Upper lobe of right lung (tissue), 1 donor: ENCODE data around the gene EMD. TPM values are rescaled to one million over a fixed set of nuclear protein-coding genes. Genes with fewer than 3 reads are reported as not detected.

Experiments
- ATAC-seq: fragments of 200-7000 bp; cut with Tn5 transposase; one replicate; pipeline ENCODE4 v1.9.1; 2020; ENCODE audit warnings: mild to moderate bottlenecking, moderate library complexity
- DNase-seq: peaks from one replicate; pipeline ENCODE4 v3.0.0-alpha.2; 2020
- H3K27ac ChIP-seq: fragments of 200-600 bp; one replicate; pipeline ENCODE4 v1.8.0; 2022
- H3K27me3 ChIP-seq: fragments of 200-600 bp; one replicate; pipeline ENCODE4 v1.8.0; 2022; ENCODE audit warnings: mild to moderate bottlenecking
- H3K36me3 ChIP-seq: fragments of 200-600 bp; one replicate; pipeline ENCODE4 v1.8.0; 2022
- H3K4me1 ChIP-seq: fragments of 200-600 bp; one replicate; pipeline ENCODE4 v1.8.0; 2022
- H3K4me3 ChIP-seq: fragments of 200-600 bp; one replicate; pipeline ENCODE4 v1.8.0; 2022; ENCODE audit warnings: mild to moderate bottlenecking
- H3K9me3 ChIP-seq: fragments of 200-600 bp; one replicate; pipeline ENCODE4 v1.8.0; 2022
- intact Hi-C: fragments of 100-400 bp; cut with DNase I; formaldehyde crosslinking; loops from one replicate; pipeline ENCODE4 v1.11.0; 2022
- total RNA-seq: library from RNA; stranded (reverse); fragmentation: NEBNext Ultra II Directional; extraction: Animal tissue kit (Norgen Biotek cat#: 25700); gene quantifications from one replicate; pipeline ENCODE4 v1.2.1, GENCODE V29; 2021
- TF ChIP-seq, protein P1 (sequence below): fragments of 200-600 bp; IDR thresholded peaks from one replicate; pipeline ENCODE4 v1.8.0; 2022; ENCODE audit warnings: antibody characterized with exemption
- donor health status: DM: no; HTN: yes; CAD: no; lungs with severe emphysema.

EMD gene
- total RNA-seq, 1 donor from 2014 or later = 58.4 TPM

DNA sequence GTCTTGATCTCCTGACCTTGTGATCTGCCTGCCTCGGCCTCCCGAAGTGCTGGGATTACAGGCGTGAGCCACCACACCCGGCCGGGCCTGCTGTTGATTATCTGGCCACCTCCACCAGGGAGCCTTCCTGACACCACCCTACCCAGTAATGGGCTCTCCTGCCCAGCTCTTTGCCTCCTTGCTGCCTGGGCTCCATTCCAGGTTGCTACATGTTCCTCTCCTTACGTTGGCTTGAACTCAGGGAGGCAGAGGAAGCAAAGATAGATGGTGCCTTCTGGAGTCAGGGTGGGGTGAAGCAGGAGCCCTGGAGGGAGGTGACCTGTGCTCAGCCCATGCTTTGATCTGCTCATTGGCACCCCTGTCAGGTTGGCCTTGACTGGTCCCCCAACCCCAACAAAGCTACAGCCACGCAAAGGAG lies 31.0 kb upstream of the EMD start:
- peaks cover 40% of the 10 kb centered on the region for H3K36me3 ChIP-seq
- no peaks in the 10 kb centered on the region for H3K9me3 ChIP-seq
- no peak overlapping the region for H3K27ac ChIP-seq
- ATAC-seq (no peak), DNase-seq (no peak)
- H3K27me3 ChIP-seq = no peaks in the 10 kb centered on the region
- H3K4me1 ChIP-seq = no peaks in the 10 kb centered on the region
- TF ChIP-seq, protein P1, sequence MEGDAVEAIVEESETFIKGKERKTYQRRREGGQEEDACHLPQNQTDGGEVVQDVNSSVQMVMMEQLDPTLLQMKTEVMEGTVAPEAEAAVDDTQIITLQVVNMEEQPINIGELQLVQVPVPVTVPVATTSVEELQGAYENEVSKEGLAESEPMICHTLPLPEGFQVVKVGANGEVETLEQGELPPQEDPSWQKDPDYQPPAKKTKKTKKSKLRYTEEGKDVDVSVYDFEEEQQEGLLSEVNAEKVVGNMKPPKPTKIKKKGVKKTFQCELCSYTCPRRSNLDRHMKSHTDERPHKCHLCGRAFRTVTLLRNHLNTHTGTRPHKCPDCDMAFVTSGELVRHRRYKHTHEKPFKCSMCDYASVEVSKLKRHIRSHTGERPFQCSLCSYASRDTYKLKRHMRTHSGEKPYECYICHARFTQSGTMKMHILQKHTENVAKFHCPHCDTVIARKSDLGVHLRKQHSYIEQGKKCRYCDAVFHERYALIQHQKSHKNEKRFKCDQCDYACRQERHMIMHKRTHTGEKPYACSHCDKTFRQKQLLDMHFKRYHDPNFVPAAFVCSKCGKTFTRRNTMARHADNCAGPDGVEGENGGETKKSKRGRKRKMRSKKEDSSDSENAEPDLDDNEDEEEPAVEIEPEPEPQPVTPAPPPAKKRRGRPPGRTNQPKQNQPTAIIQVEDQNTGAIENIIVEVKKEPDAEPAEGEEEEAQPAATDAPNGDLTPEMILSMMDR = no peak
- H3K4me3 ChIP-seq = no peak overlapping the region
- intact Hi-C loops = no loop called here

DNA sequence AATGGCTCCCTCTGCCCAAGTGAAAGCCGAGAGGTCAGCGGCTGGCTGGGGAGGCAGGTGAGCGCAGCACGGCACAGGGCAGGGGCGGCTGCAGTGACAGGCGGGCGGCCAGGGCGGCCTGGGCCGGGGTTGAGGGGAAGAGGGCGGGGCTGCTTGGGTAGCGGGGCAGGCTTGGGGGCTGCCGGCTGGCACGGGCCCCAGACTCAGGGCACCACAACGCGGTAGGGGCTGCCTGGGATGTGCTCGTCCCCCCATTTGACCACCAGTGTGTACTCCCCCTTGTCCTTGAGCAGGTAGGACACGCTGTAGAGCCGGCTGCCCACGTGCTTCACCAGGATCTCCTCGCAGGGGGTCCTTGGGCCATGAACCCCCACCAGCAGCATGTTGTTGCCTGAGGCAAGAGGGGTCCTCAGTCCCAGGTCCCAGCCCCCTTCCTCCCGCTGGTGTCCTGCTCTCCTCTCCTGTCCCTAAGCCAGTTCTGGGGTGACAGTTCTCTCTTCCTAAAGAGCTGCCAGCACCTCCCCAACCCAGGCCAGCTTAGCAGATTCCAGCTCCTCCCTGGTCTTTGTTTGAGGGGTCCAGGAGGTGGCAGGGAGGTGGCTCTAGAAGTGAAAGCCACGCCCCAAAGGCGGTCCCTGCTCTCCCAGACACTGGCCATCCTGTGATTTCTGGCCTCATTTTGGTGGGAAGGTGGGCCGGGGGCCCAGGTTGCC lies 30.3 kb upstream of the EMD start:
- no peaks in the 10 kb centered on the region for H3K4me1 ChIP-seq
- H3K27me3 ChIP-seq = no peaks in the 10 kb centered on the region
- H3K4me3 ChIP-seq = no peak overlapping the region
- ATAC-seq (no peak), DNase-seq (peak; percentile 58)
- TF ChIP-seq, protein P1 = no peak
- no peaks in the 10 kb centered on the region for H3K9me3 ChIP-seq
- no peak overlapping the region for H3K27ac ChIP-seq
- H3K36me3 ChIP-seq = peaks cover 47% of the 10 kb centered on the region
- intact Hi-C loops = no loop called here

DNA sequence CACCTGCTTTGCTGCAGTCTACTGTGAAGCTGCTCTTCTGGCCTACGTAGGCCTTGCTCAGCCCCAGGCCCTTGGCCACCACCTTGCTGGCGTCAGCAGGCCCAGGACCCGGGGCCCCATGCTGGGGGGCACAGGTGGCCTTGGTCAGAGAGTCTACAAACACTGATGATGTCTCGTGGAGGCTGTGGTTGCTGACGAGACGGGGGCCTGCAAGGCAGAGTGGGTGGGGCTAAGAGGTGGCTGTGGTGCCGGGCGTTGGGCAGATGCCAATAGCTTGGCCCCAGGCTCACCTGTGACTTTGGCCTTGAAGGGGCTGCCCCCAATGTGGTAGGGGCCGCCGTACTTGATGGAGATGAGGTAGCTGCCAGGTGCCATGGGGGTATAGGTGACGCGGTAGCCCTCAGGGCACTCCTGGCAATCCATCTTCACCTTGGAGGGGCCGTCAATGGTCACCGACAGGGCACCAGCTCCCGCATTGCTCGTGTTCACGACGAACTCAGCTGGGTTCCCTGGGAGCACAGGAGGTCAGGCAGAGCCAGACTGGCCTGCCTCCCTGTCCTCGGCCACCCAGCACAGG lies 29.6 kb upstream of the EMD start:
- peaks cover 53% of the 10 kb centered on the region for H3K36me3 ChIP-seq
- no peaks in the 10 kb centered on the region for H3K4me1 ChIP-seq
- H3K4me3 ChIP-seq = no peak overlapping the region
- ATAC-seq (no peak), DNase-seq (peak; percentile 55)
- H3K27ac ChIP-seq = no peak overlapping the region
- H3K27me3 ChIP-seq = no peaks in the 10 kb centered on the region
- intact Hi-C loops = no loop called here
- TF ChIP-seq, protein P1 = no peak
- no peaks in the 10 kb centered on the region for H3K9me3 ChIP-seq

DNA sequence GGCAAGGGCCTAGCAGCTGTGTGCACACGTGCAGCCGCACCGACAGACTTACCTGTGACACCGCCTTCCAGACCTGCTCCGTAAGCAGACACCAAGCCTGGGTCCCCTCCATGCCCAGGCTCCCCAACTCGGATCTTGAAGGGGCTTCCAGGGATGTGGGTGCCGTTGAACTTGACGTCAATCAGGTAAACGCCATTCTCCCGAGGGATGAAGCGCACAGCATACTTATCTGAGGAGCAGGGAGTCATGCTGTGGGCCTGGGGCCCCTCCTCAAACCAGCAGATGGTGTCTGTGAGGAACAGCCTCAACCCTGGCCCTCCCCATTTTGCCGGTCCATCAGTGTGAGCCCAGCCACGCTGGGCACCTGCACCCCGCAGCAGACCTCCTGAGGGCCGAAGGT lies 29.1 kb upstream of the EMD start:
- Histone ChIP-seq H3K9me3 (no peaks in the 10 kb centered on the region), H3K4me3 (no peak overlapping the region), H3K4me1 (no peaks in the 10 kb centered on the region), H3K27me3 (no peaks in the 10 kb centered on the region), H3K36me3 (peaks cover 59% of the 10 kb centered on the region), H3K27ac (no peak overlapping the region)
- TF ChIP-seq, protein P1 = no peak
- ATAC-seq = no peak
- DNase-seq = no peak
- intact Hi-C loops = no loop called here

DNA sequence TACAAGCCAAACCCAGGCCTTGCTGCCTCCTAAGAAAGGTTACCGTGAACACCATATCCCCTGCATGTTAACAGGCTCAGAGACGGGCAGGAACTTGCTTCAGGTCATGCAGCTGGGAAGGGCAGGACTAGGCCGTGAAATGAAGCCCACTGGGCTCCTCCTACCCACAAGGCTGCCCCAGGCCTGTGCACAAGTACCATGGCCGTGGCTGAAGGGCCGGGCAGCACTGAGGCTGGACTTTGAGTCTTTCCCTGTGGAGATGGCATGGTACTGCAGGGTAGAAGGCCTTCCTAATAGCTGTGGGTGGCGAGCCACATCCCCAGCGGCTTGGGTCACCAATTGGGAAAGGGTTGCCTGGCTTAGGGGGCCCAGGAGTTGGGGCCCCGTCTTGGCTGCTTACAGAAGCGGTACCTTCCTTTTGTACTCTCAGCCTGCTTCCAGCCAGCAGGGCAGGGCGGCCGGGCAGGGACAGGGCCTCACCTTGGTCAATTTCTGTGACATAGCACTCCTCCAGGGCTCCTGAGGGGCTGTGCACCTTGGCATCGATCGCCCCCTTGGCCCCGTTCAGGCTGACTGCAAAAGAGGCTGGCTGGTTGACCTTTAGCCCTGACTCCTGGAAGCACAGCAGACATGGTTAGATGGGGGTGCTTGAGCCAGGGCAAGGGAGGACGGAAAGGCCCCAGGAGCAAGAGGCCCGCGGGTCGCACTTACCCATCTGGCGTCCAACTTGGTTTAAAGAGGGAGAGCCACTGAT lies 28.5 kb upstream of the EMD start:
- peaks cover 65% of the 10 kb centered on the region for H3K36me3 ChIP-seq
- intact Hi-C loops = no loop called here
- DNase-seq = no peak
- H3K27ac ChIP-seq = no peak overlapping the region
- no peak for ATAC-seq
- no peaks in the 10 kb centered on the region for H3K4me1 ChIP-seq
- TF ChIP-seq, protein P1 = no peak
- H3K4me3 ChIP-seq = no peak overlapping the region
- no peaks in the 10 kb centered on the region for H3K9me3 ChIP-seq
- H3K27me3 ChIP-seq = no peaks in the 10 kb centered on the region
